Keratinocyte (primary cell): ENCODE results near the gene MAP3K4. TPM values are rescaled to one million over a fixed set of nuclear protein-coding genes. Genes with fewer than 3 reads are reported as not detected.

Source experiments
- DNase-seq: peaks from one replicate; pipeline ENCODE4 v3.0.0-alpha.2; 2011; ENCODE audit warnings: low read depth, missing footprints, low spot score
- FAIRE-seq: peaks from 2 replicates; lab custom pipeline; 2011; peaks lifted over from hg19 to GRCh38; lab: Jason Lieb, UNC
- H2AFZ ChIP-seq: 2 replicates; pipeline ENCODE4 v1.6.0; 2012; ENCODE audit warnings: low read length, control low read depth, inconsistent platforms; ENCODE audit not compliant: control insufficient read depth
- H3K27ac ChIP-seq: 2 replicates; pipeline ENCODE4 v1.5.1; 2011; ENCODE audit warnings: low read length; ENCODE audit not compliant: control insufficient read depth, insufficient read depth
- H3K27me3 ChIP-seq: 3 replicates; pipeline ENCODE4 v1.6.0; 2011; ENCODE audit warnings: low read length; ENCODE audit not compliant: control insufficient read depth, insufficient read depth; ENCODE audit errors: extremely low read depth
- H3K36me3 ChIP-seq, 2 experiments: 2 replicates in 1 of 2; 3 replicates in 1 of 2; pipeline ENCODE4 v1.5.1; 2011; ENCODE audit warnings: low read length in 2 of 2, mild to moderate bottlenecking in 1 of 2; ENCODE audit not compliant: control insufficient read depth in 2 of 2, insufficient read depth in 2 of 2; ENCODE audit errors: extremely low read depth in 1 of 2
- H3K4me1 ChIP-seq: 3 replicates; pipeline ENCODE4 v1.5.1; 2011; ENCODE audit warnings: low read length; ENCODE audit not compliant: control insufficient read depth, insufficient read depth; ENCODE audit errors: extremely low read depth
- H3K4me2 ChIP-seq: 3 replicates; pipeline ENCODE4 v1.6.0; 2011; ENCODE audit warnings: low read depth, low read length; ENCODE audit not compliant: control insufficient read depth, insufficient read depth; ENCODE audit errors: extremely low read depth
- H3K4me3 ChIP-seq, 3 experiments: fragments of 200-600 bp in 1 of 3; sonication (generic) in 1 of 3; 2 replicates in 2 of 3; 3 replicates in 1 of 3; pipeline ENCODE4 v1.5.1; 2011 to 2016; ENCODE audit warnings: low read length in 3 of 3, mild to moderate bottlenecking in 3 of 3, control low read depth in 2 of 3, inconsistent platforms in 1 of 3, low read depth in 1 of 3, mixed read lengths in 1 of 3, mixed run types in 1 of 3, moderate library complexity in 1 of 3; ENCODE audit not compliant: control insufficient read depth in 2 of 3, insufficient read depth in 2 of 3; ENCODE audit errors: extremely low read depth in 1 of 3
- H3K79me2 ChIP-seq: 2 replicates; pipeline ENCODE4 v1.6.0; 2012; ENCODE audit warnings: low read length; ENCODE audit not compliant: control insufficient read depth, insufficient read depth
- H3K9ac ChIP-seq: 3 replicates; pipeline ENCODE4 v1.6.0; 2011; ENCODE audit warnings: low read length; ENCODE audit not compliant: control insufficient read depth, insufficient read depth; ENCODE audit errors: extremely low read depth
- H3K9me1 ChIP-seq: 3 replicates; pipeline ENCODE4 v1.6.0; 2011; ENCODE audit warnings: low read length; ENCODE audit not compliant: control insufficient read depth, insufficient read depth; ENCODE audit errors: extremely low read depth
- H3K9me3 ChIP-seq: 2 replicates; pipeline ENCODE4 v1.5.1; 2012; ENCODE audit warnings: low read depth, low read length; ENCODE audit not compliant: control insufficient read depth
- H4K20me1 ChIP-seq: 3 replicates; pipeline ENCODE4 v1.6.0; 2011; ENCODE audit warnings: low read length; ENCODE audit not compliant: control insufficient read depth, insufficient read depth; ENCODE audit errors: extremely low read depth
- EZH2 ChIP-seq: IDR thresholded peaks from one replicate; pipeline ENCODE4 v1.6.1; 2012; ENCODE audit warnings: inconsistent platforms, mild to moderate bottlenecking, low read length, moderate library complexity
- dilution Hi-C: fragments of 300-500 bp; cut with MboI; formaldehyde crosslinking; loops from one replicate; pipeline ENCODE4 v1.7.0; 2020; ENCODE audit warnings: low sequenced_read_pairs; ENCODE audit not compliant: extremely low pct_ligation_motif_present
- polyA plus RNA-seq, 5 experiments: library from polyadenylated mRNA; depleted of rRNA in 3 of 5; stranded (reverse) in 3 of 5; stranded (forward) in 1 of 5; unstranded in 1 of 5; fragments of >200 nt; gene quantifications; 1 replicate in 1 of 5; 2 replicates in 3 of 5; 3 replicates in 1 of 5; pipeline versions ENCODE4 v1.2.1 to v1.2.3, GENCODE V29; 2011 to 2012; ENCODE audit warnings: missing spikeins in 2 of 5, low read depth in 1 of 5, low replicate concordance in 1 of 5
- TF ChIP-seq, protein P1 (sequence below), 3 experiments: IDR thresholded peaks in 1 of 3; conservative IDR thresholded peaks in 1 of 3; optimal IDR thresholded peaks in 1 of 3; 2 replicates in 2 of 3; 3 replicates in 1 of 3; pipeline versions ENCODE3 to v1.5.1; 2011; ENCODE audit warnings: low read length in 3 of 3, mild to moderate bottlenecking in 3 of 3, moderate library complexity in 2 of 3, control low read depth in 1 of 3, inconsistent platforms in 1 of 3; ENCODE audit not compliant: insufficient read depth in 2 of 3; ENCODE audit errors: extremely low read depth in 1 of 3

Gene MAP3K4
- polyA plus RNA-seq, 1 donor (not counting 4 experiments of a cell fraction or from before 2014, with no cell fraction given) = 12.8 TPM

DNA sequence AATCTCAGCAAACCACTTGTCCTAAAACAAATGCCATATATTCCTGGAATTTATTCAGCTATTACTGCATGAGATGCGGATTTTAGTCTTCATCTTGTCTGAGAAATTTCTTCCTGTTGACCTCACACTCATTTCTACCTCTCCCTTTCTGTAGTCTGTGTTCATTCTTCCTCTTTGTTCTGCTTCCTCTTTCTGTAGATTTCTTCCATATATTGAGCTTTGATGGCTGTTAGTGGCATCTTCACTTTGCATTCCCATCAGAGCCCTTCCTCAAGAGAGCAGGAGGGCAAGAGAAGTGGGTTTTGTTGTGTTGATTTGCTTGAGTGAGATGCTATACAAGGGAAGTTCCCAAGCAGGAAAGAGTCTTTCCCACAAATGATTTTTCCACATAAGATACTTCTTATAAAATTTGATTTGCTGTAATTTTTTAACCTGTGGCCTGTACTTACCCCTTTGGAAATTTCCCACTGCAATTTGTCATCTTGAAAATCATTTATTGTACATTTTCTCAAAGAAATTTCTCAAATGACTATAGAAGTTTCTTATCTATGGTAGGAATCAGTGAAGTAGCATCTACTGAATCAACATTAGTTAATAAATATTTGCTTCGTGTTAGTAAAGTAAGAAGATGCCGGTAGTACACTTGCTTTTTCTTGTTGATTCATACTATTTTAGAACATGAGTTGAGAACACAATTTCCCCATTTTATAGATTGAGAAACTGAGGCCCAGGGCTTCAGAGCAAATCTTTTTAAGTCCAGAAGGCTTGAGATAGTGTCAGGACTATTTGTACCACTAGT is 43.8 kb downstream of the MAP3K4 start:
- H3K9ac ChIP-seq = no peak overlapping the region
- FAIRE-seq (no peak), DNase-seq (no peak)
- H3K9me1 ChIP-seq = no peaks in the 10 kb centered on the region
- peaks cover 20% of the 10 kb centered on the region for H3K79me2 ChIP-seq
- H3K4me1 ChIP-seq = peaks cover 52% of the 10 kb centered on the region
- no peak overlapping the region for H3K4me3 ChIP-seq
- TF ChIP-seq, protein P1, sequence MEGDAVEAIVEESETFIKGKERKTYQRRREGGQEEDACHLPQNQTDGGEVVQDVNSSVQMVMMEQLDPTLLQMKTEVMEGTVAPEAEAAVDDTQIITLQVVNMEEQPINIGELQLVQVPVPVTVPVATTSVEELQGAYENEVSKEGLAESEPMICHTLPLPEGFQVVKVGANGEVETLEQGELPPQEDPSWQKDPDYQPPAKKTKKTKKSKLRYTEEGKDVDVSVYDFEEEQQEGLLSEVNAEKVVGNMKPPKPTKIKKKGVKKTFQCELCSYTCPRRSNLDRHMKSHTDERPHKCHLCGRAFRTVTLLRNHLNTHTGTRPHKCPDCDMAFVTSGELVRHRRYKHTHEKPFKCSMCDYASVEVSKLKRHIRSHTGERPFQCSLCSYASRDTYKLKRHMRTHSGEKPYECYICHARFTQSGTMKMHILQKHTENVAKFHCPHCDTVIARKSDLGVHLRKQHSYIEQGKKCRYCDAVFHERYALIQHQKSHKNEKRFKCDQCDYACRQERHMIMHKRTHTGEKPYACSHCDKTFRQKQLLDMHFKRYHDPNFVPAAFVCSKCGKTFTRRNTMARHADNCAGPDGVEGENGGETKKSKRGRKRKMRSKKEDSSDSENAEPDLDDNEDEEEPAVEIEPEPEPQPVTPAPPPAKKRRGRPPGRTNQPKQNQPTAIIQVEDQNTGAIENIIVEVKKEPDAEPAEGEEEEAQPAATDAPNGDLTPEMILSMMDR (optimal IDR thresholded peaks at IDR 0.05 in 1 of 3, IDR thresholded peaks at IDR 0.05 in 1 of 3, conservative IDR thresholded peaks at IDR 0.05 in 1 of 3; ENCODE audit: extremely low read depth in 1 of 3, insufficient read depth in 2 of 3, low read length in 3 of 3) = no peak
- TF ChIP-seq EZH2 = no peak
- H3K9me3 ChIP-seq = no peaks in the 10 kb centered on the region
- dilution Hi-C loops = no loop called here
- no peaks in the 10 kb centered on the region for H3K36me3 ChIP-seq
- H3K27ac ChIP-seq = no peak overlapping the region
- no peak overlapping the region for H2AFZ ChIP-seq
- H3K4me2 ChIP-seq = no peak overlapping the region
- no peaks in the 10 kb centered on the region for H3K27me3 ChIP-seq
- H4K20me1 ChIP-seq = no peaks in the 10 kb centered on the region

DNA sequence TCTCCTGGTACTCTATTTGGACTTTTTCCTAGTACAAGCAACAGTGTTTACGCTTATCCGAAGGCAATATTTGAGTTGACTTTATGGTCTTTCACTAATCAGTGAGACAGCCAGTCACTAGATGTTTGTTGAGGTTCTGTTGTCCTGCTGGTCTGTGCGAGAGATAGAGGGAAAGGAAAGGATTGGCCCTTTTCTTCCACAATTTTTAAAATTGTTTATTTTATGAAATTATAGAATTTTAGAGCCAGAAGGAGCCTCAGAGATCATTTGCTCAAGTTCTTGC is 44.4 kb downstream of the MAP3K4 start:
- Histone ChIP-seq H3K4me3 (no peak overlapping the region), H3K79me2 (peaks cover 18% of the 10 kb centered on the region), H2AFZ (no peak overlapping the region), H3K4me1 (peaks cover 47% of the 10 kb centered on the region), H3K9ac (no peak overlapping the region), H3K27ac (no peak overlapping the region), H3K27me3 (no peaks in the 10 kb centered on the region), H3K9me3 (no peaks in the 10 kb centered on the region), H3K9me1 (no peaks in the 10 kb centered on the region), H3K36me3 (peaks cover 0 to 2% of the 10 kb centered on the region in 2 experiments), H3K4me2 (no peak overlapping the region), H4K20me1 (no peaks in the 10 kb centered on the region)
- FAIRE-seq (no peak), DNase-seq (no peak)
- dilution Hi-C loops = no loop called here
- TF ChIP-seq, protein P1 (optimal IDR thresholded peaks at IDR 0.05 in 1 of 3, IDR thresholded peaks at IDR 0.05 in 1 of 3, conservative IDR thresholded peaks at IDR 0.05 in 1 of 3; ENCODE audit: extremely low read depth in 1 of 3, insufficient read depth in 2 of 3, low read length in 3 of 3) = no peak
- no peak for TF ChIP-seq EZH2
